ENCODE results near the gene ZNF277.

Gene ZNF277

GRCh38 chr7:112212571-112212970 lies 6.1 kb downstream of the ZNF277 start:
- no peaks in the 10 kb centered on the region for H3K9me2 ChIP-seq (replicated peaks; ENCODE audit: insufficient read depth, low read length)
- peaks cover 9% of the 10 kb centered on the region; the same call in 1 of the 2 replicates for H4K20me1 ChIP-seq (ENCODE audit: low read depth, low read length)
- peaks cover 14% of the 10 kb centered on the region for H3K79me2 ChIP-seq (ENCODE audit: insufficient read depth, low read length)
- no peak overlapping the region for H3K9ac ChIP-seq (ENCODE audit: low read length)
- H2AFZ ChIP-seq (ENCODE audit: low read depth, low read length, severe bottlenecking) = no peak overlapping the region
- TF ChIP-seq EZH2phosphoT487 (conservative IDR thresholded peaks at IDR 0.05; ENCODE audit: low read length) (no peak), CTCF (IDR thresholded peaks at IDR 0.05; ENCODE audit: insufficient read depth, low read length, poor library complexity, severe bottlenecking) (no peak)
- H3K36me3 ChIP-seq (ENCODE audit: low read length) = no peaks in the 10 kb centered on the region
- no peak overlapping the region for H3K4me2 ChIP-seq (ENCODE audit: low read depth, low read length, poor library complexity, severe bottlenecking)
- no peaks in the 10 kb centered on the region for H3K9me3 ChIP-seq (ENCODE audit: insufficient read depth, low read length)
- no peaks in the 10 kb centered on the region for H3F3A ChIP-seq (ENCODE audit: insufficient read depth)
- no peak overlapping the region for H3K27ac ChIP-seq (ENCODE audit: low read depth, low read length)
- no peak overlapping the region for H3K4me3 ChIP-seq (ENCODE audit: insufficient read depth, low read length, poor library complexity, severe bottlenecking)
- H3K27me3 ChIP-seq (ENCODE audit: low read length) = no peaks in the 10 kb centered on the region

GRCh38 chr7:112213735-112214134 lies 7.2 kb downstream of the ZNF277 start:
- Histone ChIP-seq H4K20me1 (ENCODE audit: low read depth, low read length) (peaks cover 9% of the 10 kb centered on the region; the same call in 1 of the 2 replicates), H3K4me3 (ENCODE audit: insufficient read depth, low read length, poor library complexity, severe bottlenecking) (no peak overlapping the region), H2AFZ (ENCODE audit: low read depth, low read length, severe bottlenecking) (no peak overlapping the region), H3K79me2 (ENCODE audit: insufficient read depth, low read length) (peaks cover 11% of the 10 kb centered on the region), H3K9me2 (replicated peaks; ENCODE audit: insufficient read depth, low read length) (no peaks in the 10 kb centered on the region), H3K9me3 (ENCODE audit: insufficient read depth, low read length) (no peaks in the 10 kb centered on the region), H3K9ac (ENCODE audit: low read length) (no peak overlapping the region), H3F3A (ENCODE audit: insufficient read depth) (no peaks in the 10 kb centered on the region), H3K27me3 (ENCODE audit: low read length) (no peaks in the 10 kb centered on the region), H3K36me3 (ENCODE audit: low read length) (no peaks in the 10 kb centered on the region), H3K4me2 (ENCODE audit: low read depth, low read length, poor library complexity, severe bottlenecking) (no peak overlapping the region), H3K27ac (ENCODE audit: low read depth, low read length) (no peak overlapping the region)
- TF ChIP-seq CTCF (IDR thresholded peaks at IDR 0.05; ENCODE audit: insufficient read depth, low read length, poor library complexity, severe bottlenecking) (no peak), EZH2phosphoT487 (conservative IDR thresholded peaks at IDR 0.05; ENCODE audit: low read length) (no peak)

GRCh38 chr7:112214268-112214667 lies 7.8 kb downstream of the ZNF277 start:
- H2AFZ ChIP-seq (ENCODE audit: low read depth, low read length, severe bottlenecking) = no peak overlapping the region
- no peak overlapping the region for H3K4me2 ChIP-seq (ENCODE audit: low read depth, low read length, poor library complexity, severe bottlenecking)
- no peaks in the 10 kb centered on the region for H3F3A ChIP-seq (ENCODE audit: insufficient read depth)
- TF ChIP-seq CTCF (IDR thresholded peaks at IDR 0.05; ENCODE audit: insufficient read depth, low read length, poor library complexity, severe bottlenecking) (no peak), EZH2phosphoT487 (conservative IDR thresholded peaks at IDR 0.05; ENCODE audit: low read length) (no peak)
- no peak overlapping the region for H3K27ac ChIP-seq (ENCODE audit: low read depth, low read length)
- peaks cover 6% of the 10 kb centered on the region for H3K79me2 ChIP-seq (ENCODE audit: insufficient read depth, low read length)
- H4K20me1 ChIP-seq (ENCODE audit: low read depth, low read length) = peaks cover 5% of the 10 kb centered on the region; the same call in 1 of the 2 replicates
- no peaks in the 10 kb centered on the region for H3K9me3 ChIP-seq (ENCODE audit: insufficient read depth, low read length)
- H3K9ac ChIP-seq (ENCODE audit: low read length) = no peak overlapping the region
- H3K36me3 ChIP-seq (ENCODE audit: low read length) = no peaks in the 10 kb centered on the region
- H3K27me3 ChIP-seq (ENCODE audit: low read length) = no peaks in the 10 kb centered on the region
- no peak overlapping the region for H3K4me3 ChIP-seq (ENCODE audit: insufficient read depth, low read length, poor library complexity, severe bottlenecking)
- H3K9me2 ChIP-seq (replicated peaks; ENCODE audit: insufficient read depth, low read length) = no peaks in the 10 kb centered on the region
